Stomach smooth muscle (tissue), 2 donors: ENCODE data around the gene ADAMTS8.
A peak's percentile ranks its signal among the peaks of the same experiment; 100 is the strongest.
"Not testable (repeated sequence)": the region's sequence is repeated elsewhere in the genome, so short reads cannot be mapped to it uniquely, and the experiment has no call there.

Experiments
- H3K27ac ChIP-seq: one replicate; pipeline ENCODE4 v1.7.0; 2013; ENCODE audit warnings: mild to moderate bottlenecking, low read length, inconsistent platforms
- H3K27me3 ChIP-seq, 2 donors: one replicate each; pipeline ENCODE4 v1.7.0; 2013; ENCODE audit warnings: low read length in 2 of 2; ENCODE audit not compliant: insufficient read depth in 2 of 2, control insufficient read depth in 1 of 2
- H3K36me3 ChIP-seq, 2 donors: one replicate each; pipeline ENCODE4 v1.7.0; 2013; ENCODE audit warnings: low read length in 2 of 2; ENCODE audit not compliant: control insufficient read depth in 2 of 2, insufficient read depth in 2 of 2
- H3K4me1 ChIP-seq: one replicate; pipeline ENCODE4 v1.7.0; 2013; ENCODE audit warnings: low read length; ENCODE audit not compliant: control insufficient read depth, insufficient read depth
- H3K4me3 ChIP-seq, 2 donors: one replicate each; pipeline ENCODE4 v1.7.0; 2013; ENCODE audit warnings: low read length in 2 of 2
- H3K9ac ChIP-seq, 2 donors: one replicate each; pipeline ENCODE4 v1.7.0; 2013; ENCODE audit warnings: low read length in 2 of 2, mild to moderate bottlenecking in 1 of 2
- H3K9me3 ChIP-seq, 2 donors: one replicate each; pipeline ENCODE4 v1.7.0; 2013; ENCODE audit warnings: low read length in 2 of 2; ENCODE audit not compliant: control insufficient read depth in 2 of 2
- donor health status: healthy.
- donor health status: Pancreatic carcinoma.

The ADAMTS8 gene

DNA sequence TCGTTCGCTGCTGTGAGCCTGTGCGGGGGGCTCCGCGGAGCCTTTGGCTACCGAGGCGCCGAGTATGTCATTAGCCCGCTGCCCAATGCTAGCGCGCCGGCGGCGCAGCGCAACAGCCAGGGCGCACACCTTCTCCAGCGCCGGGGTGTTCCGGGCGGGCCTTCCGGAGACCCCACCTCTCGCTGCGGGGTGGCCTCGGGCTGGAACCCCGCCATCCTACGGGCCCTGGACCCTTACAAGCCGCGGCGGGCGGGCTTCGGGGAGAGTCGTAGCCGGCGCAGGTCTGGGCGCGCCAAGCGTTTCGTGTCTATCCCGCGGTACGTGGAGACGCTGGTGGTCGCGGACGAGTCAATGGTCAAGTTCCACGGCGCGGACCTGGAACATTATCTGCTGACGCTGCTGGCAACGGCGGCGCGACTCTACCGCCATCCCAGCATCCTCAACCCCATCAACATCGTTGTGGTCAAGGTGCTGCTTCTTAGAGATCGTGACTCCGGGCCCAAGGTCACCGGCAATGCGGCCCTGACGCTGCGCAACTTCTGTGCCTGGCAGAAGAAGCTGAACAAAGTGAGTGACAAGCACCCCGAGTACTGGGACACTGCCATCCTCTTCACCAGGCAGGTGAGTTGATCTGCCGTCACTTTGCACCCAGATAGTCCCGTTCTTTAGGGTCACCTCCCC lies 21.0 kb upstream of the ADAMTS8 start:
- Histone ChIP-seq H3K27me3 (peaks cover 0 to 9% of the 10 kb centered on the region in 2 donors), H3K4me1 (peaks cover 37% of the 10 kb centered on the region), H3K36me3 (no peaks in the 10 kb centered on the region), H3K27ac (no peak overlapping the region), H3K9me3 (no peaks in the 10 kb centered on the region), H3K4me3 (peak overlapping the region; percentile 76 to 82), H3K9ac (peak overlapping the region; percentile 39 to 42)

DNA sequence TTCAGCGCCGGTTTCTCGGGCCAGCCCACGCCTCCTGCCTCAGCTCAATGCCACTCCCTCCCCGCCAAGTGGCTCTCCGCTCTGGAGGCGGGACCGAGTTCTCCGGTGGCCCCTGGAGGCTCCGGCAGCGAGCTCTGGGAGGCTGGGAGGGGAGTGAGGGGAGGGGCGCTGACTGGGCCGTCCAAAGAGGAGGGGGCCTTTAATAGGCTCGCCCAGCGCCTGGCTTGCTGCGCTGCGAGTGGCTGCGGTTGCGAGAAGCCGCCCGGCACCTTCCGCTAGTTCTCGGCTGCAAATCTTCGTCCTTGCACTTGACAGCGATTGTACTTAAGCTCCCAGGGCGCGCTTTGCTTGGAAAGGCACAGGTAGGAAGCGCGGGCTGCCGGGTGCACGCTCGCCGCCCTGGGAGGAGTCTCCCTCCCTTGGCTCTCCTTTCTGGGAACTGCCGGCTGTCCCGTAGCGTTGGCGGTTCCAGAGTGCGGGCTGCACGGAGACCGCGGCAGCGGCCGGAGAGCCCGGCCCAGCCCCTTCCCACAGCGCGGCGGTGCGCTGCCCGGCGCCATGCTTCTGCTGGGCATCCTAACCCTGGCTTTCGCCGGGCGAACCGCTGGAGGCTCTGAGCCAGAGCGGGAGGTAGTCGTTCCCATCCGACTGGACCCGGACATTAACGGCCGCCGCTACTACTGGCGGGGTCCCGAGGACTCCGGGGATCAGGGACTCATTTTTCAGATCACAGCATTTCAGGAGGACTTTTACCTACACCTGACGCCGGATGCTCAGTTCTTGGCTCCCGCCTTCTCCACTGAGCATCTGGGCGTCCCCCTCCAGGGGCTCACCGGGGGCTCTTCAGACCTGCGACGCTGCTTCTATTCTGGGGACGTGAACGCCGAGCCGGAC lies 20.3 kb upstream of the ADAMTS8 start, which contains the start of gene ADAMTS15:
TSS of gene ADAMTS15 (plus strand) at position 230 of the 894 bp plus-strand sequence. CDS start at position 559, 329 bp downstream.
- H3K27me3 ChIP-seq, result peaks cover 0 to 9% of the 10 kb centered on the region in 2 donors
- no peaks in the 10 kb centered on the region for H3K9me3 ChIP-seq
- H3K27ac ChIP-seq, result no peak within 1 kb of the TSS
- H3K36me3 ChIP-seq, result no peaks in the 10 kb centered on the region
- H3K4me1 ChIP-seq, result peaks cover 37% of the 10 kb centered on the region
- peak within 1 kb of the TSS; percentile 76 to 82 for H3K4me3 ChIP-seq
- peak within 1 kb of the TSS; percentile 39 to 42 for H3K9ac ChIP-seq

DNA sequence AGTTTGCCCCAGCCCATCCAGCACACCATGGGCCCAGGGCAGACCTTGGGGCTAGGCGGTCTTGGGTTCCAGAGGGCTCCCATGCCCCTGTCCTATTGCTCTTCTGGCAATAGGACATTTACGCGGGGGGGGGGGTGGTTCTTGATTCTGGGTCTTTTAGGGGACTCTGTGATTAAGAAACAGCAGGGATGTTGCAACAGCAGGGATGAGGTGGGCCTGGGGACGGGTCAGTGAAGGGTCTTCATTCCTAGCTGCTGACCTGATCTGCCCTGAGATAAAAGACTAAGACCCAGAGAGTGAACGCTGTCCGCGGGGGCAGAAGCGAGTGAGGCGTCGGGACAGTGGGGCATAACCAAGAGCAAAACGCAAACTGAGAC lies 19.6 kb upstream of the ADAMTS8 start:
- Histone ChIP-seq H3K9ac (no peak overlapping the region), H3K4me1 (peaks cover 37% of the 10 kb centered on the region)

GRCh38 chr11:130445788-130446187 lies 17.4 kb upstream of the ADAMTS8 start:
- Histone ChIP-seq H3K27ac (no peak overlapping the region), H3K4me3 (no peak overlapping the region), H3K4me1 (peaks cover 28% of the 10 kb centered on the region), H3K27me3 (peaks cover 0 to 9% of the 10 kb centered on the region in 2 donors), H3K9ac (no peak overlapping the region), H3K9me3 (no peaks in the 10 kb centered on the region), H3K36me3 (no peaks in the 10 kb centered on the region)

More for the DNA sequence above, 19.6 kb upstream of the ADAMTS8 start:
- Histone ChIP-seq H3K36me3 (no peaks in the 10 kb centered on the region), H3K27me3 (peaks cover 0 to 9% of the 10 kb centered on the region in 2 donors), H3K27ac (no peak overlapping the region), H3K9me3 (no peaks in the 10 kb centered on the region), H3K4me3 (peak overlapping the region; percentile 76 to 82)

- no peaks in the 10 kb centered on the region for H3K9me3 ChIP-seq
- no peaks in the 10 kb centered on the region for H3K36me3 ChIP-seq
- no peaks in the 10 kb centered on the region for H3K4me1 ChIP-seq
- H3K27ac ChIP-seq, result no peak overlapping the region
- no peak overlapping the region for H3K4me3 ChIP-seq
- H3K27me3 ChIP-seq, result no peaks in the 10 kb centered on the region
- no peak overlapping the region for H3K9ac ChIP-seq
These were observed 14.3 kb upstream of the ADAMTS8 start for GRCh38 chr11:130442737-130443136.

GRCh38 chr11:130441719-130442118 lies 13.3 kb upstream of the ADAMTS8 start:
- H3K36me3 ChIP-seq, result no peaks in the 10 kb centered on the region
- H3K27ac ChIP-seq, result no peak overlapping the region
- no peak overlapping the region for H3K4me3 ChIP-seq
- no peaks in the 10 kb centered on the region for H3K9me3 ChIP-seq
- no peaks in the 10 kb centered on the region for H3K4me1 ChIP-seq
- no peak overlapping the region for H3K9ac ChIP-seq
- H3K27me3 ChIP-seq, result no peaks in the 10 kb centered on the region

DNA sequence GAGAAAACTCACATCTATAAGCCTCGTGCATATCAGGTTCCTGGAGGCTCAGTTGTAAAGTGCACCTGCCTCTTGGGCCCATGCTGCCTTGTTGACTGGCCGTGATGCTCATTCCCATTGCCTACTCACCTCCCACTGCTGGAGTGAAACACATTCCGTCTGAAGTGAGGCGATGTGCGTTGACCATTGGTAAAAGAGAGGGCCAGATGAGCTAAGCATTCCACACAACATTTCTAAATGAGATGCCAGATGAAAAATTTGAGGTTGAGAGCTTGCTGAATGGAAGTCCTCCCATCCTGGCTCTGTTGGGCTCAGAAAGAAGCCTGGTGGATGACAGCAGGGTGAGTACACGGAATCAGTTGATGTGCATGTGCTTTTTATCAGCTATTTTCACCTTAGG lies 11.5 kb upstream of the ADAMTS8 start:
- no peaks in the 10 kb centered on the region for H3K4me1 ChIP-seq
- H3K27me3 ChIP-seq, result no peaks in the 10 kb centered on the region
- no peaks in the 10 kb centered on the region for H3K9me3 ChIP-seq
- H3K9ac ChIP-seq, result no peak overlapping the region
- H3K4me3 ChIP-seq, result no peak overlapping the region
- H3K27ac ChIP-seq, result no peak overlapping the region
- no peaks in the 10 kb centered on the region for H3K36me3 ChIP-seq

GRCh38 chr11:130439160-130439519 lies 10.7 kb upstream of the ADAMTS8 start:
- Histone ChIP-seq H3K36me3 (no peaks in the 10 kb centered on the region), H3K9ac (no peak overlapping the region)

GRCh38 chr11:130438401-130439159 lies 10.2 kb upstream of the ADAMTS8 start:
- not testable (repeated sequence) for H3K27ac ChIP-seq, H3K9ac ChIP-seq

More at GRCh38 chr11:130439160-130439519, 10.7 kb upstream of the ADAMTS8 start:
- H3K4me3 ChIP-seq, result no peak overlapping the region
- H3K27me3 ChIP-seq, result no peaks in the 10 kb centered on the region
- H3K27ac ChIP-seq, result no peak overlapping the region
- H3K9me3 ChIP-seq, result no peaks in the 10 kb centered on the region
- H3K4me1 ChIP-seq, result no peaks in the 10 kb centered on the region

DNA sequence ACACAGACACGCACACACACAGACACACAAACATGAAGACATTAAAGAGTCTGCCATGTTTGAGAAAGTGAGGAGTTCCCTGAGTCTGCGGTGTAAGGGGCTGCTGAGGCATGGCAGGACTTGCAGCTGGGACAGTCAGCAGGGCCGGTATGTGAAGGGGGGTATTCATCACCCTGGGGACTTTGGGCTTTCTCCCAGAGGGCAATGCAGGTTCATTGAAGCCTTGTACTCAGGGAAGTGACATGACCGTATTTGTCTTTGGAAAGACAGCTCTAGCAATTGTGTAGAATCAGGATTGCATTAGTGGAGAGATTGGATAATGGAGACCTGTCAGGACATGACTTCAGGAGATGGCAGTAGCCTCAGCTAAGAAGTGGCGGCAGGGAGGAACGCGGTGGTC lies 9.4 kb upstream of the ADAMTS8 start:
- H3K9ac ChIP-seq, result no peak overlapping the region
- no peak overlapping the region for H3K27ac ChIP-seq
- no peaks in the 10 kb centered on the region for H3K36me3 ChIP-seq

More at GRCh38 chr11:130438401-130439159, 10.2 kb upstream of the ADAMTS8 start:
- not testable (repeated sequence) for H3K4me1 ChIP-seq, H3K36me3 ChIP-seq, H3K4me3 ChIP-seq, H3K9me3 ChIP-seq, H3K27me3 ChIP-seq

More for the DNA sequence above, 9.4 kb upstream of the ADAMTS8 start:
- Histone ChIP-seq H3K9me3 (no peaks in the 10 kb centered on the region), H3K4me3 (no peak overlapping the region), H3K4me1 (no peaks in the 10 kb centered on the region), H3K27me3 (no peaks in the 10 kb centered on the region)
